ENCODE results near the gene APBA2. TPM values are rescaled to one million over a fixed set of nuclear protein-coding genes. Genes with fewer than 3 reads are reported as not detected.

The APBA2 gene
- polyA plus RNA-seq, 2 of the 4 experiments (the other 2 are of a cell fraction), result 11.4 to 12.6 TPM

DNA sequence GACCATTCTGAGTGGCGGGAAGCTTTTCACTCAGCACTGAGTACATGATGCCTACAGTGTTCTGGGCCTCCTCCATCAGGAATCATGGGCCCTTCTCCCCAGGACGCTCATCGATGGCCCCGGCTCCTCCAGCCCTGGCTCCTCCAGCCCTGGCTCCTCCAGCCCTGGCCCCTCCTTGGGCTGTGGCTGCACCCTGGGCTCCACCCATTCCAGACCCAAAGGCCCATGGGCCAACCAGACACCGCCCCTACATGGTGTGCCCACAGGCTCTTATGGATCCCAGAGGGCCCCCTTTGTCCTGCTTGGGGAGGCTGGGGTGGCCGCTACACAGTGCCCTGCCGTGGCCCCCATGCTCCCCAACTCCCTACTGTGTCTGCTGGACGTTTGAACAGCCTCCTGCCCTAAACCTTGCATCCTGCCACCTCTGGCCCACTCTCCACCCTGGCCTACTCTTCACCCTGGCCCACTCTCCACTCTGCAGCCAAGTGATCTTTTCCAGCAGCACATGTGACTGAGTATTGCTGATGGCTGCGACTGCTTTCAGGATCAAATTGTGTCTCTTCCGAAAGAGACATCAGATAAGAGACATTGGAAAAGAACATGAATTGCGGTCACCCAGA lies 57.9 kb downstream of the APBA2 start:
- whole genome bisulfite sequencing (ENCODE audit: missing lambda C conversion rate), result 81% methylated on average over 11 of the region's 11 CpGs
- ATAC-seq (no peak), DNase-seq (ENCODE audit: low read depth in 1 of 2, low spot score in 1 of 2) (no peak), FAIRE-seq (no peak)
- H3K4me2 ChIP-seq, result no peak overlapping the region
- no peaks in the 10 kb centered on the region for H3K4me1 ChIP-seq
- TF ChIP-seq E2F6 (IDR thresholded peaks at IDR 0.05; ENCODE audit: borderline replicate concordance, low read depth), result no peak
- TF ChIP-seq JUNB (IDR thresholded peaks at IDR 0.05), result no peak
- TF ChIP-seq FOXS1 (CRISPR knock-in tag; IDR thresholded peaks at IDR 0.05), result no peak
- no peak for TF ChIP-seq FOSB (CRISPR knock-in tag; IDR thresholded peaks at IDR 0.05)
- no peak for TF ChIP-seq MAFK (IDR thresholded peaks at IDR 0.05; ENCODE audit: partially characterized antibody)
- TF ChIP-seq ATOH8 (CRISPR knock-in tag; IDR thresholded peaks at IDR 0.05; ENCODE audit: low read depth), result no peak
- TF ChIP-seq KDM1A (IDR thresholded peaks at IDR 0.05; ENCODE audit: low read depth), result no peak
- TF ChIP-seq, protein P1, sequence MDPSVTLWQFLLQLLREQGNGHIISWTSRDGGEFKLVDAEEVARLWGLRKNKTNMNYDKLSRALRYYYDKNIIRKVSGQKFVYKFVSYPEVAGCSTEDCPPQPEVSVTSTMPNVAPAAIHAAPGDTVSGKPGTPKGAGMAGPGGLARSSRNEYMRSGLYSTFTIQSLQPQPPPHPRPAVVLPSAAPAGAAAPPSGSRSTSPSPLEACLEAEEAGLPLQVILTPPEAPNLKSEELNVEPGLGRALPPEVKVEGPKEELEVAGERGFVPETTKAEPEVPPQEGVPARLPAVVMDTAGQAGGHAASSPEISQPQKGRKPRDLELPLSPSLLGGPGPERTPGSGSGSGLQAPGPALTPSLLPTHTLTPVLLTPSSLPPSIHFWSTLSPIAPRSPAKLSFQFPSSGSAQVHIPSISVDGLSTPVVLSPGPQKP (IDR thresholded peaks at IDR 0.05; ENCODE audit: low read depth, low read length), result no peak
- TF ChIP-seq CHD2 (IDR thresholded peaks at IDR 0.05; ENCODE audit: low read length, partially characterized antibody), result no peak
- TF ChIP-seq TP53 (CRISPR knock-in tag; IDR thresholded peaks at IDR 0.05), result no peak
- no peak for TF ChIP-seq FOSL2 (IDR thresholded peaks at IDR 0.05)
- TF ChIP-seq FOSL2 (CRISPR knock-in tag; IDR thresholded peaks at IDR 0.05), result no peak
- CTCF ChIA-PET, result interaction anchor here (1.0 kb wide), 1 partner anchor 16 kb away, joined by 3 read pairs; no protein-coding TSS in a partner anchor
- H3K27ac ChIP-seq, result no peak overlapping the region
- POLR2A ChIA-PET, result no interaction called here
- no peak overlapping the region for H3K4me3 ChIP-seq
- no peaks in the 10 kb centered on the region for H3K9me3 ChIP-seq

GRCh38 chr15:28944286-28944685 lies 58.5 kb downstream of the APBA2 start:
- TF ChIP-seq NFE2L2 (conservative IDR thresholded peaks at IDR 0.05; ENCODE audit: low read length) (no peak), CBX8 (IDR thresholded peaks at IDR 0.05) (no peak), ZC3H11A (IDR thresholded peaks at IDR 0.05) (no peak), RAD21 (conservative IDR thresholded peaks at IDR 0.05 in 1 of 2, IDR thresholded peaks at IDR 0.05 in 1 of 2) (no peak), PHF8 (IDR thresholded peaks at IDR 0.05; ENCODE audit: borderline replicate concordance, low read depth) (no peak), MAFK (IDR thresholded peaks at IDR 0.05; ENCODE audit: partially characterized antibody) (no peak), HEYL (CRISPR knock-in tag; IDR thresholded peaks at IDR 0.05) (no peak), PBX3 (IDR thresholded peaks at IDR 0.05) (no peak), TFCP2L1 (CRISPR knock-in tag; IDR thresholded peaks at IDR 0.05) (no peak), RARB (CRISPR knock-in tag; IDR thresholded peaks at IDR 0.05) (no peak)
- TF ChIP-seq, protein P1 (IDR thresholded peaks at IDR 0.05; ENCODE audit: low read depth, low read length), result no peak
- POLR2A ChIA-PET, result no interaction called here
- no peaks in the 10 kb centered on the region for H3K9me3 ChIP-seq
- 93% methylated on average over 16 of the region's 16 CpGs for WGBS (ENCODE audit: missing lambda C conversion rate)
- no peak overlapping the region for H3K4me3 ChIP-seq
- CTCF ChIA-PET, result interaction anchor here (1.0 kb wide), 1 partner anchor 10 kb away, joined by 5 read pairs; no protein-coding TSS in a partner anchor
- H3K4me2 ChIP-seq, result no peak overlapping the region
- no peak for ATAC-seq
- FAIRE-seq, result no peak
- H3K4me1 ChIP-seq, result no peaks in the 10 kb centered on the region
- DNase-seq (ENCODE audit: low read depth in 1 of 2, low spot score in 1 of 2), result no peak
- H3K27ac ChIP-seq, result no peak overlapping the region
